Spleen (tissue), 11 donors: ENCODE results near the gene CXCL6. TPM values are rescaled to one million over a fixed set of nuclear protein-coding genes. Genes with fewer than 3 reads are reported as not detected.

Experiments used
- DNase-seq: peaks from one replicate; pipeline ENCODE4 v3.0.0-alpha.2; 2020
- H3K27ac ChIP-seq, 8 donors: fragments of 200-600 bp; sonication (generic) in 7 of 8; 1 replicate in 4 of 8; 2 replicates in 4 of 8; pipeline versions ENCODE4 v1.5.0 to v1.8.0; 2016 to 2021; ENCODE audit warnings: inconsistent platforms in 4 of 8, mild to moderate bottlenecking in 4 of 8, moderate library complexity in 1 of 8
- H3K27me3 ChIP-seq, 7 donors: fragments of 200-600 bp; sonication (generic) in 6 of 7; replicated peaks in 1 of 7; 1 replicate in 4 of 7; 2 replicates in 3 of 7; pipeline versions ENCODE4 v1.5.0 to v1.8.0; 2016 to 2021; ENCODE audit warnings: inconsistent platforms in 3 of 7, mild to moderate bottlenecking in 1 of 7
- H3K36me3 ChIP-seq, 6 donors: fragments of 200-600 bp; sonication (generic) in 5 of 6; 1 replicate in 4 of 6; 2 replicates in 2 of 6; pipeline versions ENCODE4 v1.5.0 to v1.8.0; 2016 to 2021; ENCODE audit warnings: inconsistent platforms in 2 of 6
- H3K4me1 ChIP-seq, 6 donors: fragments of 200-600 bp; sonication (generic) in 5 of 6; 1 replicate in 3 of 6; 2 replicates in 3 of 6; pipeline versions ENCODE4 v1.5.0 to v1.8.0; 2016 to 2021; ENCODE audit warnings: inconsistent platforms in 3 of 6
- H3K4me3 ChIP-seq, 8 donors: fragments of 200-600 bp; sonication (generic) in 7 of 8; 1 replicate in 4 of 8; 2 replicates in 4 of 8; pipeline versions ENCODE4 v1.5.0 to v1.8.0; 2016 to 2021; ENCODE audit warnings: inconsistent platforms in 4 of 8, mild to moderate bottlenecking in 4 of 8, moderate library complexity in 2 of 8
- H3K9me3 ChIP-seq, 8 donors: fragments of 200-600 bp; sonication (generic) in 7 of 8; 1 replicate in 4 of 8; 2 replicates in 4 of 8; pipeline versions ENCODE4 v1.5.0 to v1.8.0; 2016 to 2021; ENCODE audit warnings: inconsistent platforms in 4 of 8
- POLR2A ChIP-seq, 3 donors: fragments of 450-650 bp; IDR thresholded peaks; one replicate each; pipeline ENCODE4 v1.5.1; 2017; ENCODE audit warnings: antibody characterized with exemption in 3 of 3, mild to moderate bottlenecking in 1 of 3
- POLR2AphosphoS5 ChIP-seq, 3 donors: sonication (generic); formaldehyde crosslinking; IDR thresholded peaks; one replicate each; pipeline ENCODE4 v1.5.1; 2017; ENCODE audit warnings: antibody characterized with exemption in 3 of 3
- WGBS, 5 donors: extraction: QIAGEN DNeasy Blood & Tissue Kit in 3 of 5; methylation state at CpG; one replicate each; pipeline versions ENCODE4 v1.1.5 to v1.1.7; 2013 to 2018; 5-methylcytosine and 5-hydroxymethylcytosine counted together
- intact Hi-C: fragments of 100-400 bp; cut with DNase I; formaldehyde crosslinking; loops from one replicate; pipeline ENCODE4 v1.15.0; 2023; ENCODE audit warnings: low total_unique reads
- polyA plus RNA-seq, 3 donors: library from polyadenylated mRNA; stranded (reverse); fragments of 200-250 nt; gene quantifications; one replicate each; pipeline ENCODE4 v1.2.1, GENCODE V29; 2013
- total RNA-seq, 7 donors: library from RNA; depleted of rRNA in 3 of 7; stranded (reverse); fragments of >200 nt in 3 of 7; fragmentation: NEBNext Ultra II Directional in 4 of 7; extraction: Animal tissue kit (Norgen Biotek cat#: 25700) in 4 of 7; gene quantifications; one replicate each; pipeline versions ENCODE4 v1.1.0 to v1.2.1, GENCODE V29; 2016 to 2021
- TF ChIP-seq, protein P1 (sequence below), 11 experiments: fragments of 200-600 bp in 7 of 11; fragments of 450-650 bp in 4 of 11; sonication (generic) in 4 of 11; IDR thresholded peaks in 8 of 11; conservative IDR thresholded peaks in 3 of 11; 1 replicate in 7 of 11; 2 replicates in 4 of 11; pipeline versions ENCODE4 v1.4.0 to v1.8.0; 2016 to 2021; ENCODE audit warnings: antibody characterized with exemption in 11 of 11, inconsistent platforms in 4 of 11, mild to moderate bottlenecking in 1 of 11
- donor health status: healthy with polysubstance abuse.
- donor health status: DM: no; HTN: no; CAD: no; lungs with moderate emphysema.
- donor health status: DM: no; HTN: no; CAD: no.
- donor health status: Bipolar disorder and iron deficiency.
- donor health status: healthy.
- donor health status: DM: no; HTN: no; CAD: no.
- donor health status: DM: yes; HTN: yes; CAD: no.

CXCL6 gene
- total and polyA plus RNA-seq, 10 donors: 17.8 to 143 (median 62.8) TPM

DNA sequence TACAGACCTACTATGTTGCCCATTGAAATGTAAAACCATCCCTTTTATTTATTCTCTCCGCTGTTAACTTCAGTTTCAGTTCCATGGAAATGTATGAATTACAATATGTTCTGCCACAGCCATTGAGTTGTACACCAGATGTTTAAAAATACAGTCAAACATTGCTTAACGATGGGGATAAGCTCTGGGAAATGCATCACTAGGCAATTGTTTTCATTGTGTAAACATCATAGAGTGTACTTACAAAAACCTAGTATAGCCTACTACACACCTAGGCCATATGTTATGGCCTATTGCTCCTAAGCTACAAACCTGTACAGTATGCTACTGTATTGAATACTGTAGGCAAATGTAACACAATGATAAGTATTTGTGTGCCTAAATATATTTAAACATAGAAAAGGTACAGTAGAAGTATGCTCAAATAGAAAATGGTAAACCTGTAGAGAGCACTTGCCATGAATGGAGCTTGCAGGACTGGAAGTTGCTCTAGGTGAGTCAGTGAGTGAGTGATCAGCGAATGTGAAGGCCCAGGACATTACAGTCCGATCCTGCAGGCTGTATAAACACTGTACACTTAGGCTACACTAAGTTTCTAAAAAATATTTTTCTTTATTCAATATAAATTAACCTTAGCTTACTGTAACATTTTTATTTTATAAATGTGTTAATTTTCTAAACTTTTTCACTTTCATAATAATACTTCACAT is 13.9 kb downstream of the CXCL6 start:
- Histone ChIP-seq H3K27ac (no peak overlapping the region), H3K4me3 (no peak overlapping the region), H3K9me3 (no peaks in the 10 kb centered on the region), H3K27me3 (peaks cover 0 to 11% (median 0%) of the 10 kb centered on the region in 7 donors), H3K4me1 (peaks cover 0 to 24% (median 3%) of the 10 kb centered on the region in 6 donors), H3K36me3 (no peaks in the 10 kb centered on the region)
- intact Hi-C loops: no loop called here
- TF ChIP-seq POLR2AphosphoS5 (IDR thresholded peaks at IDR 0.05): no peak
- TF ChIP-seq, protein P1, sequence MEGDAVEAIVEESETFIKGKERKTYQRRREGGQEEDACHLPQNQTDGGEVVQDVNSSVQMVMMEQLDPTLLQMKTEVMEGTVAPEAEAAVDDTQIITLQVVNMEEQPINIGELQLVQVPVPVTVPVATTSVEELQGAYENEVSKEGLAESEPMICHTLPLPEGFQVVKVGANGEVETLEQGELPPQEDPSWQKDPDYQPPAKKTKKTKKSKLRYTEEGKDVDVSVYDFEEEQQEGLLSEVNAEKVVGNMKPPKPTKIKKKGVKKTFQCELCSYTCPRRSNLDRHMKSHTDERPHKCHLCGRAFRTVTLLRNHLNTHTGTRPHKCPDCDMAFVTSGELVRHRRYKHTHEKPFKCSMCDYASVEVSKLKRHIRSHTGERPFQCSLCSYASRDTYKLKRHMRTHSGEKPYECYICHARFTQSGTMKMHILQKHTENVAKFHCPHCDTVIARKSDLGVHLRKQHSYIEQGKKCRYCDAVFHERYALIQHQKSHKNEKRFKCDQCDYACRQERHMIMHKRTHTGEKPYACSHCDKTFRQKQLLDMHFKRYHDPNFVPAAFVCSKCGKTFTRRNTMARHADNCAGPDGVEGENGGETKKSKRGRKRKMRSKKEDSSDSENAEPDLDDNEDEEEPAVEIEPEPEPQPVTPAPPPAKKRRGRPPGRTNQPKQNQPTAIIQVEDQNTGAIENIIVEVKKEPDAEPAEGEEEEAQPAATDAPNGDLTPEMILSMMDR (IDR thresholded peaks at IDR 0.05 in 8 of 11, conservative IDR thresholded peaks at IDR 0.05 in 3 of 11): no peak
- no peak for TF ChIP-seq POLR2A (IDR thresholded peaks at IDR 0.05)
- WGBS, 5 donors: 82 to 93% (median 85%) methylated on average over 4 of the region's 4 CpGs
- no peak for DNase-seq

DNA sequence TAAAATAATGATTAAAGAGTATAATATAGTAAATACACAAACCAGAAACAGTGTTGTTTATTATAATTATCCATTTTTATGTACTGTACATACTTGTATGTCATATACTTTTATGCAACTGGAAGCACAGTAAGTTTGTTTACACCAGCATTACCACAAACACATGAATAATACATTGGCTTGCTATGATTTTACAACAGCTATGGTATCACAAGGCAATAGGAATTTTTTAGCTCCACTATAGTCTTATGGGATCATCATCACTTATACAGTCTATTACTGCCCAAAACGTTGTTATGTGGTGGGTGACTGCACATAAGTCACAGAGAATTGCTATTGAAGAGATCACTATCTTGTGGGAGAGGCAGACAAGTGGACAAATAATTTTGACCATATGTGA is 14.8 kb downstream of the CXCL6 start:
- intact Hi-C loops: no loop called here
- H3K27me3 ChIP-seq: peaks cover 0 to 11% (median 0%) of the 10 kb centered on the region in 7 donors
- no peaks in the 10 kb centered on the region for H3K9me3 ChIP-seq
- WGBS, 5 donors: 47 to 73% (median 66%) methylated on average over 1 of the region's 1 CpG
- TF ChIP-seq POLR2AphosphoS5 (IDR thresholded peaks at IDR 0.05) (no peak), POLR2A (IDR thresholded peaks at IDR 0.05) (no peak)
- TF ChIP-seq, protein P1 (IDR thresholded peaks at IDR 0.05 in 8 of 11, conservative IDR thresholded peaks at IDR 0.05 in 3 of 11): no peak
- H3K27ac ChIP-seq: no peak overlapping the region
- H3K4me1 ChIP-seq: peaks cover 0 to 25% (median 3%) of the 10 kb centered on the region in 6 donors
- no peaks in the 10 kb centered on the region for H3K36me3 ChIP-seq
- no peak for DNase-seq
- no peak overlapping the region for H3K4me3 ChIP-seq

GRCh38 chr4:73852771-73853170 is 16.3 kb downstream of the CXCL6 start:
- peaks cover 0 to 11% (median 0%) of the 10 kb centered on the region in 7 donors for H3K27me3 ChIP-seq
- TF ChIP-seq POLR2A (IDR thresholded peaks at IDR 0.05): no peak
- TF ChIP-seq POLR2AphosphoS5 (IDR thresholded peaks at IDR 0.05): no peak
- TF ChIP-seq, protein P1 (IDR thresholded peaks at IDR 0.05 in 8 of 11, conservative IDR thresholded peaks at IDR 0.05 in 3 of 11): no peak
- H3K4me1 ChIP-seq: peaks cover 0 to 24% (median 3%) of the 10 kb centered on the region in 6 donors
- intact Hi-C loops: no loop called here
- no peak overlapping the region for H3K4me3 ChIP-seq
- no peaks in the 10 kb centered on the region for H3K9me3 ChIP-seq
- no peak overlapping the region for H3K27ac ChIP-seq
- no peaks in the 10 kb centered on the region for H3K36me3 ChIP-seq
- DNase-seq: no peak

GRCh38 chr4:73853246-73853704 is 16.8 kb downstream of the CXCL6 start, which contains the start of gene PF4V1:
Gene PF4V1, plus strand, starts transcription at chr4:73853296. Its CDS starts 67 bp downstream, at chr4:73853363.
- Histone ChIP-seq H3K4me3 (peak within 1 kb of the TSS in 4 of 8 donors; percentile 2 to 30 (median 9)), H3K9me3 (no peaks in the 10 kb centered on the region), H3K27ac (no peak within 1 kb of the TSS), H3K4me1 (peaks cover 0 to 24% (median 3%) of the 10 kb centered on the region in 6 donors), H3K36me3 (no peaks in the 10 kb centered on the region), H3K27me3 (peaks cover 0 to 11% (median 0%) of the 10 kb centered on the region in 7 donors)
- WGBS, 5 donors: 24 to 38% (median 34%) methylated on average over 13 to 22 of the region's 22 CpGs
- peak; percentile 75 for DNase-seq
- intact Hi-C loops: no loop called here
- TF ChIP-seq POLR2AphosphoS5 (IDR thresholded peaks at IDR 0.05): no peak
